SK-N-MC (cell line): ENCODE measurements around the gene RPRM.
"Not testable (repeated sequence)": the region's sequence is repeated elsewhere in the genome, so short reads cannot be mapped to it uniquely, and the experiment has no call there.

Source experiments
- EZH2 ChIP-seq: fragments of 200-600 bp; sonication (generic); IDR thresholded peaks from one replicate; pipeline ENCODE4 v1.6.1; 2017; ENCODE audit warnings: antibody characterized with exemption
- FOXP2 ChIP-seq: optimal IDR thresholded peaks from 2 replicates; pipeline ENCODE3; 2011; ENCODE audit warnings: mild to moderate bottlenecking, moderate library complexity; ENCODE audit not compliant: insufficient read depth; ENCODE audit errors: extremely low read length, control extremely low read depth
- POLR2AphosphoS5 ChIP-seq: IDR thresholded peaks from 2 replicates; pipeline ENCODE4 v1.6.1; 2012; ENCODE audit warnings: mild to moderate bottlenecking, low read depth, low read length, borderline replicate concordance

- not testable (repeated sequence) for TF ChIP-seq POLR2AphosphoS5, EZH2, FOXP2
Observed at GRCh38 chr2:153506499-153506898, 27.9 kb upstream of the RPRM start.
